GM23338 (cell line): Measurements from ENCODE around the gene CETP. TPM values are rescaled to one million over a fixed set of nuclear protein-coding genes. Genes with fewer than 3 reads are reported as not detected.

Experiments
- ATAC-seq: fragments of 200-7000 bp; cut with Tn5 transposase; 3 replicates; pipeline ENCODE4 v1.9.1; 2020
- DNase-seq: peaks from one replicate; pipeline ENCODE4 v3.0.0-alpha.2; 2015; ENCODE audit warnings: low spot score
- H2AFZ ChIP-seq: fragments of 200-600 bp; sonication (generic); 2 replicates; pipeline ENCODE4 v1.8.0; 2016; ENCODE audit warnings: antibody characterized with exemption, mild to moderate bottlenecking, moderate library complexity
- H3F3A ChIP-seq: fragments of 200-600 bp; sonication (generic); replicated peaks from 2 replicates; pipeline ENCODE4 v1.8.0; 2017; ENCODE audit warnings: antibody characterized with exemption, mixed run types, low read depth
- H3K27ac ChIP-seq: fragments of 200-600 bp; sonication (generic); 2 replicates; pipeline ENCODE4 v1.6.1; 2016; ENCODE audit warnings: low read depth
- H3K27me3 ChIP-seq: fragments of 200-600 bp; sonication (generic); 2 replicates; pipeline ENCODE4 v1.8.0; 2016; ENCODE audit warnings: mild to moderate bottlenecking, mixed run types, moderate library complexity; ENCODE audit not compliant: insufficient read depth
- H3K36me3 ChIP-seq: fragments of 200-600 bp; sonication (generic); 2 replicates; pipeline ENCODE4 v1.8.0; 2016; ENCODE audit warnings: mild to moderate bottlenecking; ENCODE audit not compliant: insufficient read depth
- H3K4me1 ChIP-seq: fragments of 200-600 bp; sonication (generic); 2 replicates; pipeline ENCODE4 v1.8.0; 2016; ENCODE audit warnings: mild to moderate bottlenecking, moderate library complexity; ENCODE audit not compliant: insufficient read depth
- H3K4me2 ChIP-seq: fragments of 200-600 bp; sonication (generic); 2 replicates; pipeline ENCODE4 v1.7.1; 2017; ENCODE audit warnings: mixed run types
- H3K4me3 ChIP-seq: fragments of 200-600 bp; sonication (generic); 2 replicates; pipeline ENCODE4 v1.6.1; 2016; ENCODE audit warnings: mixed run types
- H3K79me2 ChIP-seq: fragments of 200-600 bp; sonication (generic); replicated peaks from 2 replicates; pipeline ENCODE4 v1.8.0; 2017; ENCODE audit warnings: mild to moderate bottlenecking; ENCODE audit not compliant: insufficient read depth
- H3K9me2 ChIP-seq: fragments of 200-600 bp; sonication (generic); 2 replicates; pipeline ENCODE4 v1.8.0; 2017; ENCODE audit not compliant: insufficient read depth
- H4K20me1 ChIP-seq: fragments of 200-600 bp; sonication (generic); replicated peaks from 2 replicates; pipeline ENCODE4 v1.8.0; 2017; ENCODE audit warnings: mild to moderate bottlenecking; ENCODE audit not compliant: insufficient read depth
- H3K27ac Mint-ChIP-seq: 2 replicates; pipeline ENCODE4 v1.8.0; 2020; ENCODE audit warnings: inconsistent platforms, mild to moderate bottlenecking, moderate library complexity, mixed read lengths
- H3K27me3 Mint-ChIP-seq: 3 replicates; pipeline ENCODE4 v1.8.0; 2022; ENCODE audit warnings: low read depth, mild to moderate bottlenecking, moderate library complexity, mixed read lengths, inconsistent platforms; ENCODE audit not compliant: insufficient read depth, poor library complexity
- H3K36me3 Mint-ChIP-seq: 3 replicates; pipeline ENCODE4 v1.8.0; 2021; ENCODE audit warnings: low read depth, mild to moderate bottlenecking, inconsistent platforms, moderate library complexity, mixed read lengths
- H3K4me1 Mint-ChIP-seq: 3 replicates; pipeline ENCODE4 v1.8.0; 2020; ENCODE audit warnings: mild to moderate bottlenecking, inconsistent platforms, mixed read lengths
- H3K4me3 Mint-ChIP-seq: 3 replicates; pipeline ENCODE4 v1.8.0; 2021; ENCODE audit warnings: moderate library complexity, mild to moderate bottlenecking, inconsistent platforms, mixed read lengths
- H3K9me3 Mint-ChIP-seq: 3 replicates; pipeline ENCODE4 v1.8.0; 2020; ENCODE audit warnings: moderate library complexity, mild to moderate bottlenecking, inconsistent platforms, mixed read lengths
- CREB1 ChIP-seq: fragments of 250-450 bp; sonication (Bioruptor Pico); IDR thresholded peaks from 2 replicates; pipeline ENCODE4 v1.5.0; 2020; ENCODE audit warnings: low read depth, mild to moderate bottlenecking, moderate library complexity
- JUNB ChIP-seq: IDR thresholded peaks from one replicate; pipeline ENCODE4 v1.6.1; 2016; ENCODE audit warnings: antibody characterized with exemption; ENCODE audit not compliant: unreplicated experiment
- NANOG ChIP-seq: IDR thresholded peaks from 2 replicates; pipeline ENCODE4 v1.6.1; 2016; ENCODE audit warnings: antibody characterized with exemption, borderline replicate concordance
- STAT1 ChIP-seq: IDR thresholded peaks from one replicate; pipeline ENCODE4 v1.6.1; 2016; ENCODE audit warnings: antibody characterized with exemption; ENCODE audit not compliant: unreplicated experiment
- ZNF114 ChIP-seq: fragments of 250-450 bp; sonication (Bioruptor Pico); IDR thresholded peaks from 2 replicates; pipeline ENCODE4 v1.5.0; 2020; ENCODE audit warnings: mild to moderate bottlenecking, moderate library complexity
- ZNF331 ChIP-seq: fragments of 250-450 bp; sonication (Bioruptor Pico); IDR thresholded peaks from 2 replicates; pipeline ENCODE4 v1.5.0; 2020; ENCODE audit warnings: low read depth, mild to moderate bottlenecking, moderate library complexity
- polyA plus RNA-seq: library from polyadenylated mRNA; unstranded; fragments of >200 nt; fragmentation: Nextera tagmentation; extraction: Ambion mirVana; gene quantifications from 2 replicates; pipeline ENCODE4 v1.2.1, GENCODE V29; 2016
- total RNA-seq: library from RNA; depleted of rRNA; stranded (reverse); fragments of >200 nt; shearing (Covaris generic); gene quantifications from 2 replicates; pipeline ENCODE4 v1.2.3, GENCODE V29; 2014; rRNA removed

CETP gene
- total and polyA plus RNA-seq, 2 experiments from 2014 or later, result not detected

GRCh38 chr16:57032931-57033330 lies 71.2 kb downstream of the CETP start:
- Mint-ChIP-seq H3K4me3 (no peak overlapping the region), H3K36me3 (no peaks in the 10 kb centered on the region), H3K9me3 (no peaks in the 10 kb centered on the region), H3K27ac (no peak overlapping the region), H3K4me1 (no peaks in the 10 kb centered on the region; the same call in 2 of the 3 replicates), H3K27me3 (peaks cover 6% of the 10 kb centered on the region)
- ATAC-seq (no peak), DNase-seq (no peak)
- Histone ChIP-seq H2AFZ (no peak overlapping the region), H3K27me3 (no peaks in the 10 kb centered on the region), H3K4me2 (no peak overlapping the region), H3K36me3 (no peaks in the 10 kb centered on the region), H3K27ac (no peak overlapping the region), H3K4me1 (0 out of 2 replicates have a peak, but pooled peaks cover 2% of the 10 kb centered on the region), H4K20me1 (no peaks in the 10 kb centered on the region), H3K4me3 (no peak overlapping the region), H3K79me2 (no peaks in the 10 kb centered on the region), H3F3A (no peaks in the 10 kb centered on the region), H3K9me2 (no peaks in the 10 kb centered on the region)
- TF ChIP-seq JUNB, result no peak
- TF ChIP-seq NANOG, result no peak
- no peak for TF ChIP-seq CREB1 (CRISPR knock-in tag)
- TF ChIP-seq ZNF331 (CRISPR knock-in tag), result no peak
- TF ChIP-seq STAT1, result no peak
- no peak for TF ChIP-seq ZNF114 (CRISPR knock-in tag)

Other genes starting within 250 kb of the CETP start
- gene NUP93, start 231.8 kb upstream of the CETP start, total RNA-seq, result 166 and 187 TPM in 2 replicates
- 139 and 144 TPM in 2 replicates for gene NUP93, start 231.8 kb upstream of the CETP start, polyA plus RNA-seq
- gene SLC12A3, start 96.7 kb upstream of the CETP start, total RNA-seq, result not detected in 2 replicates
- gene SLC12A3, start 96.7 kb upstream of the CETP start, polyA plus RNA-seq, result not detected in 2 replicates
- 42.7 and 44.1 TPM in 2 replicates for gene HERPUD1, start 29.8 kb upstream of the CETP start, total RNA-seq
- 33.6 and 41.1 TPM in 2 replicates for gene HERPUD1, start 29.8 kb upstream of the CETP start, polyA plus RNA-seq
- 3.9 and 8.1 TPM in 2 replicates for gene NLRC5, start 27.6 kb downstream of the CETP start, total RNA-seq
- gene NLRC5, start 27.6 kb downstream of the CETP start, polyA plus RNA-seq, result 1.4 and 2.3 TPM in 2 replicates
- gene CPNE2, start 130.6 kb downstream of the CETP start, total RNA-seq, result 11.3 and 14.2 TPM in 2 replicates
- 7.1 and 9.5 TPM in 2 replicates for gene CPNE2, start 130.6 kb downstream of the CETP start, polyA plus RNA-seq
- 78.0 and 111 TPM in 2 replicates for gene PSME3IP1, start 224.1 kb downstream of the CETP start, total RNA-seq
- 93.2 and 105 TPM in 2 replicates for gene PSME3IP1, start 224.1 kb downstream of the CETP start, polyA plus RNA-seq
- gene RSPRY1, start 224.4 kb downstream of the CETP start, total RNA-seq, result 35.9 and 39.7 TPM in 2 replicates
- gene RSPRY1, start 224.4 kb downstream of the CETP start, polyA plus RNA-seq, result 20.4 and 25.8 TPM in 2 replicates